Fibroblast of villous mesenchyme (primary cell): ENCODE data around the gene MED20. TPM values are rescaled to one million over a fixed set of nuclear protein-coding genes. Genes with fewer than 3 reads are reported as not detected.

ENCODE experiments used
- DNase-seq: peaks from one replicate; pipeline ENCODE4 v3.0.0-alpha.2; 2010; ENCODE audit warnings: low read depth
- H3K4me3 ChIP-seq: 2 replicates; pipeline ENCODE4 v1.5.1; 2011; ENCODE audit warnings: low read depth, mild to moderate bottlenecking, low read length
- CTCF ChIP-seq: IDR thresholded peaks from 2 replicates; pipeline ENCODE4 v1.5.1; 2012; ENCODE audit warnings: low read depth, mild to moderate bottlenecking, low read length; ENCODE audit not compliant: insufficient read depth
- small RNA-seq: library from RNA; depleted of rRNA; stranded (forward); fragments of <200 nt; gene quantifications from one replicate; pipeline ENCODE3, GENCODE V24; 2012
- total RNA-seq: library from RNA; depleted of rRNA; stranded (reverse); fragments of >200 nt; gene quantifications from 2 replicates; pipeline ENCODE4 v1.2.3, GENCODE V29; 2012

MED20 gene
- total RNA-seq, 1 donor, result 40.2 TPM

DNA sequence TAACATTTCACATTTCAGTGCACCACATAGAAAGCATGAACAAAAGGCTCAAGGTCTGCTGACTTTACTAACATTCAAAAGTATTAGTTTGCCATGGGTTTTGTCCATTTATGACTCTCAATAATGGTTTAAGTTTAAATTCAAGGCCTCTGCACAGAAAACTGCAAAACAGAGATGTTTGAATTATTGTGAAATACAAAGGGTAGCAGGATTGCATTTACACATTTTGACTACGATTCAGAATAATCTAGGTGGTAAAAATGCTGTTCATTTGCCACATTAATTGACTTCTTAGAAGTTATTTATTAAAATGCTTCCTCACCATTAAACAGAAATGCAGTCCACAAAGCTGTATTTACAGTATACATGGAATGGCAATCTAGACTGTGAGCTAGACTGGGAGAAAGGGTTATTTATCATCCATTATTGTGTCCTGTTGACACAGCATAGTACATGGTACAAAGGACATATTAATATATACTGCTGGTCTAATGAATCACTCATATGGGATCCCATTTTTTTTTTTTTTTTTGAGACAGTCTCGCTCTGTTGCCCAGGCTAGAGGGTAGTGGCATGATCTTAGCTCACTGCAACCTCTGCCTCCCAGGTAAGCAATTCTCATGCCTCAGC is 43.8 kb downstream of the MED20 start:
- DNase-seq, result no peak
- TF ChIP-seq CTCF, result no peak
- no peak overlapping the region for H3K4me3 ChIP-seq

DNA sequence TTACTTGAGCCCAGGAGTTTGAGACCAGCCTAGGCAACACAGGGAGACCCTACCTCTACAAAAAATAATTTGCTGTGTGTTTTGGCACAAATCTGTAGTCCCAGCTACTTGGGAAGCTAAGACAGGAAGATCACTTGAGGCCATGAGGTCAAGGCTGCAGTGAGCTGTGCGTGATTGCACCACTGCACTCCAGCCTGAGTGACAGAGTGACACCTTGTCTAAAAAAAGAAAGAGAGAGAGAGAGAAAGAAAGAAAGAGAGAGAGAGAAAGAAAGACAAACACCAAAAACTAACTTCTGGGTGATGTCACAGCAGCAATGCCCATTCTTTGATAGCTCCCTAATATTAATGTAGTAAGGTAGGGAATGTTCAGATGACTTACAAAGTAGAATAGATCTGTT is 46.2 kb downstream of the MED20 start:
- H3K4me3 ChIP-seq, result no peak overlapping the region
- no peak for DNase-seq
- no peak for TF ChIP-seq CTCF

GRCh38 chr6:41872147-41872546 is 48.8 kb downstream of the MED20 start:
- no peak overlapping the region for H3K4me3 ChIP-seq
- no peak for DNase-seq
- TF ChIP-seq CTCF, result no peak

DNA sequence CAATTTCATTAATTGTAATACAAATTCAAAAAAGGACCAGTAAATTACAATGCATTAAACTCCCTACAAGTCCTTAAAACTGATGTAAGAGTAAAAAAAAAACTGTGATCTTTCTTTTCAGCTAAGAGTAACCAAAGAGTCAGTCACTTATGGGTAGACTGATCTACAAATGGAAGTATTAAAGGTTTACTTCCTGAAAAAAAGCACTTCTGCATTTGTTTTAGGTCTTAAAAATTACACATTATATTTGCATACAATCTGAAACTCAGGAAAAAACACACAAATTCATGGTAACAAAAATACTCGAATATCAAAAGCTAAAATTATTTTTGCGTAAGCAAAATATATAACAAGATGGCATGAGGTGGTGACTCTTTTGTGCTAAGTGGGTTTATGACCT is 49.2 kb downstream of the MED20 start:
- no peak overlapping the region for H3K4me3 ChIP-seq
- DNase-seq, result no peak
- TF ChIP-seq CTCF, result no peak

DNA sequence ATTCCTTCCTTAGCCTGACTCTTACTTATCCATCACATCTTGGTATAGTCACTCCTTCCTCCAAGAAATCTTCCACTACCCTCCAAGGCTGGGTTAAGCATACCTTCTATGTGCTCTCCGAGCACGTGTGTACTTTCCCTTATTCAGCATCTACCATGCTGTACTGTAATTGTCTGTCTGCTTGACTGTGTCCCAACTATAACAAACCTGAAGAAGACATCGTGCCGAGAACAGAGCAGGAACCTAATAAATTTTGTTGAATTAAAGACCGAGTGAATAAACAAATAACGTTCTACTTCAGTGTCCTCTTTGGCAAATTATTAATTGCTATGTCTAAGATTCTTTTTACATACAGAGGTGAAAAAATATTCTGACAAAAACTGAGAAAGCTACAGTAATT is 61.6 kb downstream of the MED20 start:
- no peak for DNase-seq
- no peak overlapping the region for H3K4me3 ChIP-seq
- TF ChIP-seq CTCF, result no peak

DNA sequence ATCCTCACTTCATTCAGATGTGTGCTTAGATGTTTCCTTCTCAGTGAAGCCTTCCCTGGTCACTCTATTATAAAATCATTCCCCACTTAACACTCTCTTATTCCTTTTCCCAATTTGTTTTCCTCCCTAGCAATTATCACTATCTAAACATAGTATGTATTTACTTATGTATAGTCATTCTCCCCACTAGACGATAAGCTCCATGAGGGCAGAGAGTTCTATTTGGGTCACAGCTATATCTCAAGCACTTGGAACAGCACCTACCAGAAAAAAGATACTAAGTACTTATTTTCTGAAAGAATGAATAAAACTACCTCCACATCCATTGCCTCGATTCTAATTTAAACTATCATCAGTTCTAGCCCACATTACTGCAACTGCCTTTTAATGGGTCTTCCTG is 62.2 kb downstream of the MED20 start:
- TF ChIP-seq CTCF, result no peak
- H3K4me3 ChIP-seq, result no peak overlapping the region
- no peak for DNase-seq

Small RNA genes within 50 kb of the gene (small RNA-seq; reads per million reads assigned to genes)
- gene RF00019, result not detected

Other genes with a start within 250 kb of the MED20 start
- gene TFEB, start 185.5 kb downstream of the MED20 start, total RNA-seq, result 3.0 and 5.2 TPM in 2 replicates
- not detected in 2 replicates for gene PGC, start 173.7 kb downstream of the MED20 start, total RNA-seq
- gene FRS3, start 141.2 kb downstream of the MED20 start, total RNA-seq, result 1.3 TPM in 2 replicates
- 0.64 and 0.86 TPM in 2 replicates for gene PRICKLE4, start 140.4 kb downstream of the MED20 start, total RNA-seq
- gene TOMM6, start 133.4 kb downstream of the MED20 start, total RNA-seq, result 67.3 and 70.0 TPM in 2 replicates
- 2.3 and 3.0 TPM in 2 replicates for gene USP49, start 25.8 kb downstream of the MED20 start, total RNA-seq
- 13.2 and 20.7 TPM in 2 replicates for gene BYSL, start 360 bp upstream of the MED20 start, total RNA-seq
- gene CCND3, start 20.7 kb upstream of the MED20 start, total RNA-seq, result 25.8 and 42.3 TPM in 2 replicates
- gene TAF8, start 129.4 kb upstream of the MED20 start, total RNA-seq, result 16.0 and 20.0 TPM in 2 replicates
- gene C6orf132, start 221.5 kb upstream of the MED20 start, total RNA-seq, result 2.6 and 4.3 TPM in 2 replicates